GM13977 (cell line): ENCODE measurements around the gene SLIT1.

ENCODE experiments used
- DNase-seq: peaks from one replicate; pipeline ENCODE4 v3.0.0; 2012; ENCODE audit warnings: low spot score
- in situ Hi-C: fragments of 300-500 bp; cut with MboI; formaldehyde crosslinking; loops from one replicate; pipeline ENCODE4 v1.12.0; 2022; ENCODE audit warnings: low sequenced_read_pairs, low pct_unique_long_range_greater_than_20kb, mixed read lengths, inconsistent platforms; ENCODE audit not compliant: unreplicated experiment
- TF ChIP-seq, protein P1 (sequence below): IDR thresholded peaks from 2 replicates; pipeline ENCODE4 v1.5.1; 2012; ENCODE audit warnings: mild to moderate bottlenecking, control low read depth; ENCODE audit not compliant: insufficient read depth; ENCODE audit errors: extremely low read depth, missing control alignments

SLIT1 gene

DNA sequence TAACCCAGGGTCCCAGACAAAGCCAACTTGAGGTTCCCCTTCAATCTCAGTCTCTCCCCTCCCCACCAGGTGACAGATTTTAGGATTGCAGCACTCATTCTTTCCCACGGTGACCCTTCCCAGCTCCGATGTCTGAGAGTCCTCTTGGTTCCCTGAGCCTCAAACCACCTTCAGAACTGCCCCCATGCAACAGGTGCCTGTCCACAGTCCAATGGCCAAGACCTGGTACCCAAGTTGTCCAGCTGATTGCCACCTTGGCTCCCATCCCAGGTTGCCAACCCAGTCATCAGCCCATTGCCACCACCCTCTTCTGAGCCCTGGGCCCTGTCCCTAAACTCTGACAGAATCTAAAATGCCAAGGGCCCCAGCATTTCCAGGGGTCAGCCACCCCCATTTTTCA, 53.5 kb downstream of the SLIT1 start:
- in situ Hi-C loops: no loop called here
- DNase-seq: no peak
- TF ChIP-seq, protein P1, sequence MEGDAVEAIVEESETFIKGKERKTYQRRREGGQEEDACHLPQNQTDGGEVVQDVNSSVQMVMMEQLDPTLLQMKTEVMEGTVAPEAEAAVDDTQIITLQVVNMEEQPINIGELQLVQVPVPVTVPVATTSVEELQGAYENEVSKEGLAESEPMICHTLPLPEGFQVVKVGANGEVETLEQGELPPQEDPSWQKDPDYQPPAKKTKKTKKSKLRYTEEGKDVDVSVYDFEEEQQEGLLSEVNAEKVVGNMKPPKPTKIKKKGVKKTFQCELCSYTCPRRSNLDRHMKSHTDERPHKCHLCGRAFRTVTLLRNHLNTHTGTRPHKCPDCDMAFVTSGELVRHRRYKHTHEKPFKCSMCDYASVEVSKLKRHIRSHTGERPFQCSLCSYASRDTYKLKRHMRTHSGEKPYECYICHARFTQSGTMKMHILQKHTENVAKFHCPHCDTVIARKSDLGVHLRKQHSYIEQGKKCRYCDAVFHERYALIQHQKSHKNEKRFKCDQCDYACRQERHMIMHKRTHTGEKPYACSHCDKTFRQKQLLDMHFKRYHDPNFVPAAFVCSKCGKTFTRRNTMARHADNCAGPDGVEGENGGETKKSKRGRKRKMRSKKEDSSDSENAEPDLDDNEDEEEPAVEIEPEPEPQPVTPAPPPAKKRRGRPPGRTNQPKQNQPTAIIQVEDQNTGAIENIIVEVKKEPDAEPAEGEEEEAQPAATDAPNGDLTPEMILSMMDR: no peak

DNA sequence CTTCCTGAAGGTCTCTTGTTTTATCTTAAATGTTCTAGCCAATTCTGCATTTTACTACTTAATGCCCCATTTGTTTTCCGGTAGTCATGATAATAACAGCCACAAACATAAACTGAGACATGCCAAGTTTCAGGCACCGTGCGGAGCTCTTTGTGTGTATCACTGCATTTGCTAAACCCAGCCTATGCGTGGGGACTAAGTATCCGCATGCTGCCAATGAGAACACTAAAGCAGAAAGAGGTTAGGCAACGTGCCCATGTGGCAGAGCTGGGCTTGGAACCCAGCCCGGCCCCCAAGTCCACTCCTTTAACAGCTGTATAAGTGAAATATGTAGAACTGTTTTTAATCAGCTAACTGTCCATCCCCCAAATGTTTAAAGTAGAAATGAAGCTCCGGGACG, 54.1 kb downstream of the SLIT1 start:
- TF ChIP-seq, protein P1: no peak
- in situ Hi-C loops: no loop called here
- no peak for DNase-seq

DNA sequence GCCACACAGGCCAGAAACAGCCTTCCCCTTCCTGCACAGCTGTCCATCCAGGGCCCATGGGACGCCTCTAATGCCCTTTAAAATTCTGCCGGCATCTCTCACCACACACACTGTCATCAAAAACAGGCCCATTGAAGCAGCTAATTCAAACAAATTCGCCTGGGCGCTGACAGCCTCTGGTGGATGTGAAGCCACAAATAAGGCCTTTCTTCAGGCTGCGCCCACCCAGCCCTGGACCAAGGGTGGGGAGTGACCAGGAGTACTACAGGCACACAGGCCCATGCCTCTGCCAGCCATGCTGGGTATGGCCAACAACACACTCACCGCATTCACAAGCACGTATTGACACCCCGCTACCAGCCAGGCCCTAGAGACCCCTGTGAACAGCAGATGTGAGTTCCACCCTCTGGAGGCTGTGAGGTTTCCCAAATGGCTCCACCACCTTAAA, 54.6 kb downstream of the SLIT1 start:
- no peak for DNase-seq
- in situ Hi-C loops: no loop called here
- TF ChIP-seq, protein P1: no peak

DNA sequence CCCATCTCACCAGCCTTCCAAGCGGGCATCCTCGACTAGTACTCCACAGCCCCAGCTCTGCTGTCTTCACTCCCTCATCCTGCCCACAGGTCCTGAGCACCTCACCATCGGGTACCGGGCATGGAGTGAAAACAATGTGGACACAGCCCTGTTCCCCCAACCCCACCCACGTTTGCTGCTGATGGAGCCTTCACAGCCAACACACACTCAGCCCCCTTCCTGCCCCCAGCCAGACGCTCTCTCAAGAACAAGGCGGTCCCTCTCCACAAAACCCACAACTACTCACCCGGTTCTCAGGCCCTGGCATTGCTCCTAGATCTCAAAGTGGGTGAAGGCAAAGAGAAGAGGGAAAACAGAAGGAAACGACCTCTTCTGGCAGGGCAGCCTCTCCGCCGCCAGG, 56.1 kb downstream of the SLIT1 start:
- DNase-seq: no peak
- TF ChIP-seq, protein P1: no peak
- in situ Hi-C loops: no loop called here

DNA sequence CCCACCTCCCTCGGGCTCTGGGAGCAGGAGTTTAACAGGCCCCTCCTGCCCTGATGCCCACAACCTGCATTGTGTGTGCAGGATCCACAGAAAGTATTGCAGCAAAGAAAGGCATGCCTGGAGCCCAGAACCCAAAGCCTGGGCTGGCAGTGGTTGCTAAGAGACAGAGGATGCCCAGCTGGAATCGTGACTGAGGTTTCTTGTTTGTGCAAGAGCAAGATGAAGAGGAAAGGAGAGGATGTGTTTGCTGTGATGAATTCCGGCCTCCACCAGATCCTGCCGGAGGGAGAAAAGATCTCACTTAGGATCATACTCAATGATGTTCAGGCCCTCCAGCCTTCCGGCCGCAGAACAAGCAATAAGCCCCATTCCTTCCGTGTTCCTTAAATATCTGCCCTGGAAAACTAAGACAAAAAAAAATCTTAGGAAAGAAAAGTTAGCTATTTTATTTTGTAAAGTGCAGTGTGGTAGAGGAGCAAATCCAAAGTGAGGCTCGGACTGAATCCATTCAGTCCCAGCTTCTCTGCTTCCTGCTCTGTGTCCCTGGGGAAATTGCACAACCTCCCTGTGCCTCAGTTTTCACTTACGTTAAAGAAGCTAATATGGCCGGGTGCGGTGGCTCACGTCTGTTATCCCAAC, 57.1 kb downstream of the SLIT1 start:
- DNase-seq: no peak
- in situ Hi-C loops: no loop called here
- TF ChIP-seq, protein P1: no peak

DNA sequence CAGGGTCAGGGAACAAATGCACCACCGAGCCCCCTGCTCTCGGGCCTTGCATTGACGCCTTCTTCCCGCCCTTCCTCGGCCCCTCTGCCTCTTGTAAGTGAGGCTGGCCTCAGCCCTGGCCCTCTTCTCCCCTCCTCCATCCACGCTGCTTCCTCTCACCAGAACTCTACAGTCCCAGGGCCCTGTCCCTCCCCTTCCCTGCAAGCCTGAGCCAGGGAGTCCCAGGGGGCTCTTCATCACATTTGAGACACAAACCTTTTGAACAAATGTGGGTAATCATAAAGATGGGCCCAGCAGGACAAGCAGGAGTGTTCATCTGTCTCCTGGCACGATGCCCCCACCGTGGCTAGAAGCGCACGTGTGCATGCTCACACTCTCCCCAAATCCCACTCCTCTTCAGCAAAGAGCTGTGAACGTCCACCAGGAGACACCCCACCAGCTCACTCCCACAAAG, 57.7 kb downstream of the SLIT1 start:
- in situ Hi-C loops: no loop called here
- DNase-seq: no peak
- TF ChIP-seq, protein P1: no peak

DNA sequence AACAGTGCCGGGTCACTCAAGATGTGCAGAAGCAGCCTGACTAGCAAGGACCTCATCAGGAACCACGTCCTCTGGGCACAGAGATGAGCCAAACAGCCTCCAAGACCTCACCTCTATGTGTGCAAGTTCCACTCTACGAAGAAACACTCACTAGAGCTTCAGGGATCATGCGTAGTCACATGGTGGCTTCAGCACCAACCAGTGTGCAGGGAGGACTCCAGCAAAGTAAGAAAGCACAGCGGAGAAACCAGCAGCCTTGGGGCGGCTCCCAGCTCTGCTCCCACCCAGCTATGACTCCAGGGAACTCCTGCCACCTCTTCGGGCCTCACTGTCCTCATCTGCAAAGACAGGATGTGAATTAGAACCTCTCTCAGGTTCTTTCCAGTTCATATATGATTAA, 58.2 kb downstream of the SLIT1 start:
- no peak for DNase-seq
- in situ Hi-C loops: no loop called here
- TF ChIP-seq, protein P1: no peak
